HUES48 (cell line): ENCODE data around the gene KRT73.

Source experiments
- H3K27ac ChIP-seq: one replicate; pipeline ENCODE4 v1.7.0; 2013; ENCODE audit warnings: low read depth, low read length, inconsistent platforms
- H3K27me3 ChIP-seq: 2 replicates; pipeline ENCODE4 v1.6.1; 2013; ENCODE audit warnings: mild to moderate bottlenecking, low read length; ENCODE audit not compliant: control insufficient read depth, insufficient read depth
- H3K36me3 ChIP-seq: 2 replicates; pipeline ENCODE4 v1.6.1; 2013; ENCODE audit warnings: low read length; ENCODE audit not compliant: control insufficient read depth, insufficient read depth
- H3K4me1 ChIP-seq: 2 replicates; pipeline ENCODE4 v1.6.1; 2013; ENCODE audit warnings: mild to moderate bottlenecking, low read length; ENCODE audit not compliant: control insufficient read depth, insufficient read depth
- H3K4me3 ChIP-seq: 2 replicates; pipeline ENCODE4 v1.5.1; 2013; ENCODE audit warnings: mild to moderate bottlenecking, low read depth, low read length
- H3K9ac ChIP-seq: 2 replicates; pipeline ENCODE4 v1.6.1; 2013; ENCODE audit warnings: mild to moderate bottlenecking, low read depth, low read length, moderate library complexity
- H3K9me3 ChIP-seq: 2 replicates; pipeline ENCODE4 v1.6.1; 2013; ENCODE audit warnings: low read length; ENCODE audit not compliant: control insufficient read depth, insufficient read depth

Gene KRT73

GRCh38 chr12:52645982-52646381 lies 27.6 kb upstream of the KRT73 start:
- Histone ChIP-seq H3K9me3 (no peaks in the 10 kb centered on the region), H3K36me3 (no peaks in the 10 kb centered on the region), H3K27ac (no peak overlapping the region), H3K27me3 (no peaks in the 10 kb centered on the region), H3K4me3 (no peak overlapping the region), H3K9ac (no peak overlapping the region), H3K4me1 (no peaks in the 10 kb centered on the region)

DNA sequence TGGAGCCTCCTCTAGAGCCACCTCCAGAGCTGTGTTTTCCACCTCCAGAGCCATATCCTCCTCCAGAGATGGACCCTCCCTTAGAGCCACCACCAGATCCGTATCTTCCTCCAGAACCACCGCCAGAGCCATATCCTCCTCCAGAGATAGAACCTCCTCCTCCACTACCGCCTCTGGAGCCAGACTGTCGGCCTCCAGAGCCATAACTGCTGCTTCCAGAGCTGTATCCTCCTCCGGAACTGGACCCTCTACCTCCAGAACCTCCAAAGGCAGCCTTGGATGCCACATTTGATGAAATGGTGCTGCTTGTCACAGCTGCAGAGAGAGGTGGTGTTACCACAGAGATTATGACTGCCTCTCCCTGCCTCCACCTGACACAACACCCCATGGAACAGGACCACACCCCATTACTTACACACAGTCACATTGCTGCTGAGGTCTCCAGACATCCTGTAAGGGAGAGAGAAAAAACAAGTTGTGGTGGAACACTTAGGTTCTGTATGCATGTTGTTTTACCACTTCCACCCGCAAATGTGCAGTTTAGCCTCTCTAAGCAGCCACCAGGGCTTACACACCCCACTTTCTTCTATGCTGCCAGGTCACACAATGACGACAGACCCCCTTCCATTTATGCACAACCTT lies 26.9 kb upstream of the KRT73 start:
- Histone ChIP-seq H3K4me1 (no peaks in the 10 kb centered on the region), H3K9me3 (no peaks in the 10 kb centered on the region), H3K36me3 (no peaks in the 10 kb centered on the region), H3K27ac (no peak overlapping the region), H3K9ac (no peak overlapping the region), H3K4me3 (no peak overlapping the region), H3K27me3 (no peaks in the 10 kb centered on the region)

- Histone ChIP-seq H3K9me3 (no peaks in the 10 kb centered on the region), H3K9ac (no peak overlapping the region), H3K4me3 (no peak overlapping the region), H3K27me3 (no peaks in the 10 kb centered on the region), H3K27ac (no peak overlapping the region), H3K36me3 (no peaks in the 10 kb centered on the region), H3K4me1 (no peaks in the 10 kb centered on the region)
These were observed 25.7 kb upstream of the KRT73 start for GRCh38 chr12:52644078-52644415.

DNA sequence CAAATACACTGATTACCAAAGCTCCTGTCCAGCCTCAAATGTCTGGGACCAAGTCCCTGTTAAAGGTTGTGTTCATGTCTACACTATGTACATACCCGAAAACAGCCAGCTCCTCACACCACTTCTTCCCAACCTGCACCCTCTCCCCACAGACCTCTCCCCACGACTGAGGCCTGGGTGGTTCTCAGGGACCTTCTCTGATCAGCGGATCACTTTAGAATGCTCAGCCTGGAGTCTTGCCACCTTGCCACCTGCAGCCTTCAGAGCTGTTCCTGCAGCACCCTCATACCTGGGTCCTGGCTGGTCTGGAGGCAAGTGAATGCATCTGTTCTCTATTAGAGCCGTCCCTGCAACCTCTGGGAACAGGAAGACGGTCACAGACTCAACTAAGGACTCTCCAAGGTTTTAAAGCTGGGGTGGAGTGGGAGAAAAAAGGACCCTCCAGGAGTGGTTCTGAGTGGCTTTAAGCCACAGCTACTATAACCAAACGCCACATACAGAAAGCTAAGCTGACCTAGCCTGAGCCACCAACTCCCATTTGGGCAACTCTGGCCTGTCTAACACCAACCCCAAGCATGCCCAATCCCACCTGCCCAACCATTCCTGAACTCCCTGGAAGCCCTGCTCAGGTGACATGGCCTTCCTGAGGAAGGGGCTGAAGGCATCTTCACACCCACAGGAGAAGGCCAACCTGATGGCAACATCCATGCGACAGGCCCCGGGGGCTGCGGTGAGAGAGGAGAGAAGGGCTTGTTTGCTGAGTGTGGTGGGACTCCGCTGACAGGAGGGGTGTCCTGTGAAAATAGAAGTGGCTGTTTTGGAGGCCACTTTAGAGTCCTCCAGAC lies 25.1 kb upstream of the KRT73 start:
- H3K27ac ChIP-seq: no peak overlapping the region
- H3K9ac ChIP-seq: no peak overlapping the region
- H3K4me1 ChIP-seq: no peaks in the 10 kb centered on the region
- H3K36me3 ChIP-seq: no peaks in the 10 kb centered on the region
- no peaks in the 10 kb centered on the region for H3K27me3 ChIP-seq
- no peaks in the 10 kb centered on the region for H3K9me3 ChIP-seq
- no peak overlapping the region for H3K4me3 ChIP-seq

DNA sequence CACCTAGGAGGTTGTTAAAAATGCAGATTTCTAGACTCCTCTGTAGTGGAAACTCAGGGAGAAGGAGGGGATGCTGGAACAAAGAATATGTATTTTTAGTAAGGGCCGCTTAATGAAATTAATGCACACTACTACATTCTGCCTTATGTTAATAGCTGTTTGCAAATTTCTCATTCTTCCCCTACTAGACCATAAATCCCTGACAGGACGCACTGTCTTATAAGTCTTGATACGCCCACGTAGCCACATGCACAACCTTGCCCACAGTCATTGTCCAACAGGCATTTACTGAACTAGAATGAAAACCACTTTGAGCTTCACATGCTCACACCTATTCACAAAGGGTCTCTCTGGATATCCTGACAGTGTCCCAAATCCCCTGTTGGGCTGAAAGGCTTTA lies 23.1 kb upstream of the KRT73 start:
- H3K27me3 ChIP-seq: no peaks in the 10 kb centered on the region
- H3K4me3 ChIP-seq: no peak overlapping the region
- no peak overlapping the region for H3K27ac ChIP-seq
- no peaks in the 10 kb centered on the region for H3K9me3 ChIP-seq
- no peaks in the 10 kb centered on the region for H3K4me1 ChIP-seq
- H3K9ac ChIP-seq: no peak overlapping the region
- H3K36me3 ChIP-seq: no peaks in the 10 kb centered on the region

DNA sequence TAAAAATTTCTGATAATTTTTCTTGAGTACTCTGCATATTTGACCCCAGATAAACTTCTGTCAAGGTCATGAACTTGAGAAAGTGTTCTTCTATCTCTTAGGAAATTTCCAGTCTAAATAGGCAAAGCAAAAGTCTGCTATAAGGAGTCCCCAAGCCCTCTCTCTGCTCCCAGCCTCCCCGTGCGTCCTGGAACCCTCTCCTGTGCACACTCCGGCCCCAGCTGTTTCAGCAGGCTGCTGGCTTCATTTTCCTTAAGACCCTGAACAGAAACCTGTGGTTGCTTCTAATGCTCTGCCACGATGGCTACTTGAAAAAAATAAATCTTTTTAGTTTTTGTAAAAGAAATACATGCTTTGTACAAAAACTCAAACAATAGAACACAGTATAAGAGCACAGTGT lies 18.9 kb upstream of the KRT73 start:
- Histone ChIP-seq H3K27me3 (no peaks in the 10 kb centered on the region), H3K9me3 (no peaks in the 10 kb centered on the region), H3K4me3 (no peak overlapping the region), H3K4me1 (no peaks in the 10 kb centered on the region), H3K36me3 (no peaks in the 10 kb centered on the region), H3K27ac (no peak overlapping the region), H3K9ac (no peak overlapping the region)

- Histone ChIP-seq H3K27ac (no peak overlapping the region), H3K27me3 (no peaks in the 10 kb centered on the region), H3K9ac (no peak overlapping the region), H3K9me3 (no peaks in the 10 kb centered on the region), H3K4me1 (no peaks in the 10 kb centered on the region), H3K36me3 (no peaks in the 10 kb centered on the region), H3K4me3 (no peak overlapping the region)
These were observed 18.4 kb upstream of the KRT73 start for GRCh38 chr12:52636592-52637258.

- Histone ChIP-seq H3K9me3 (no peaks in the 10 kb centered on the region), H3K36me3 (no peaks in the 10 kb centered on the region), H3K9ac (no peak overlapping the region), H3K4me3 (no peak overlapping the region), H3K27ac (no peak overlapping the region), H3K27me3 (no peaks in the 10 kb centered on the region), H3K4me1 (no peaks in the 10 kb centered on the region)
These were observed 17.8 kb upstream of the KRT73 start for GRCh38 chr12:52636189-52636588.

DNA sequence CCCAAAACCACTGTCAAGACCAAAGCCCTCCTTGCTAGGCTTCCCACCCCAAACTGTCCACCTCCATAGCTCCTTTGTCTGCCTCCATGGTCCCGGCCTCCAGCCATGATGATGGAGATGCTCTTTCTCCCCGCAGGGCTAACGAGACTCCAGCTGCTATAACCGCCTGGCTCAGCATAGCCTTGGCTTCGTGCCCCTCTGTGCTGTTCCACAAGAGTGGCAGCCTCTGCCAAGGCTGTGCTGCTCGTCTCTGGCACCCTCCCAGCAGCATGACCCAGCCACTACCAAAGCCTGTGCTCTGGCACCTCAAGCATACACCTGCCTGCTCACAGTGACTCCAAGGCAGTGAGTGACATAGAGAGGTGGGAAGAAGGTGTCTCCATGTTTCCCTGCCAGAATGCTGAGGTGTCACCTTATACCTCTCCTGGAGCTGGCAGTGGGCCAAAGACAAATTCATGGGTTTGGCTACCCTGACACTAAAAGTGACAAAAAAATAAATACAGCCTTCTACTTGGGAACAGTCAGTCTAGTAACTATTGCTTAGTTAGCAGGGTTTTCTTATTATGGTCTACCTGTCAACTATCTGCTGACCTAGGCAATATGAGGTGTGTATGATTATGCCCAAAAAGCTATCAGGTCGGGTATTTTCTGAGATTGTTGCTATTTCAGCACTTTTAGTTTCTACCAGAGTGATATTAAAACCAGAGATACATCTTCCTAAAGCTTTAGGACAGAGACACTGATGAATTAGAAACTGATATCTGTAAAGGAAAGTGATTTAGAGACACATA lies 16.1 kb upstream of the KRT73 start:
- Histone ChIP-seq H3K4me3 (no peak overlapping the region), H3K9me3 (no peaks in the 10 kb centered on the region), H3K27me3 (no peaks in the 10 kb centered on the region), H3K36me3 (no peaks in the 10 kb centered on the region), H3K4me1 (no peaks in the 10 kb centered on the region), H3K9ac (no peak overlapping the region), H3K27ac (no peak overlapping the region)

DNA sequence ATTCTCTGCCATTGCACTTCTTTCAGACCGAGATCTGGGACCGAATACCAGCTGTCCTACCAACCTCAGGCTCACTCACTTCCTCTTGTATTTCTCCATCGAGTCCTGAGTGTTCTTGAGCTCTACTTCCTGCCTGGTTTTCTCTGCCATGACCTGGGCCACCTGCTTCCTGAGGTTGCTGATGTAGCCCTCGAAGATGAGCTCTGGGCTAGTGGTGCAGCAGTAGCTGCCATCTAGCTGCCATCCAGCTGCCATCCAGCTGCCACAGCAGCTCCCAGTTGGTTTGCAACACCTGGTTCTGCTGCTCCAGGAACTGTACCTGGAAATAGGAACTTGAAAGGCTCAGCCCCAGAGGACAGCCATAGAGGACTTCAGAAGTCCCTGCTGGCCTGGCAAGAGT lies 15.0 kb upstream of the KRT73 start:
- no peak overlapping the region for H3K9ac ChIP-seq
- H3K4me3 ChIP-seq: no peak overlapping the region
- H3K4me1 ChIP-seq: no peaks in the 10 kb centered on the region
- no peaks in the 10 kb centered on the region for H3K9me3 ChIP-seq
- H3K27me3 ChIP-seq: no peaks in the 10 kb centered on the region
- H3K27ac ChIP-seq: no peak overlapping the region
- H3K36me3 ChIP-seq: no peaks in the 10 kb centered on the region
